ENCODE data around the gene OVAAL.
A peak's percentile ranks its signal among the peaks of the same experiment; 100 is the strongest.

The OVAAL gene
- total RNA-seq, result 0 reads per million in 2 donors

GRCh38 chr1:180558664-180559063 is at the start of gene OVAAL:
TSS of gene OVAAL (plus strand) at chr1:180558964.
- DNase-seq, result no peak

DNA sequence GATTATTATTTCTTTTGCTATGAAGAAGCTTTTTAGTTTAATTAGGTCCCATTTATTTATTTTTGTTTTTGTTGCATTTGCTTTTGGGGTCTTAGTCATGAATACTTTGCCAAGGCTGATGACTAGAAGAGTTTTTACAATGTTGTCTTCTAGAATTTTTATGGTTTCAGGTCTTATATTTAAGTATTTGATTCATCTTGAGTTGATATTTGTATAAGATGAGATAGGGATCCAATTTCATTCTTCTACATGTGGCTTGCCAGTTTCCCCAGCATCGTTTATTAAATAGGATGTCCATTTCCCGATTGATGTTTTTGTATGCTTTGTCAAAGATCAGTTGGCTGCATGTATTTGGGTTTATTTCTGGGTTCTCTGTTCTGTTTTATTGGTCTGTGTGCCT is 47.9 kb upstream of the OVAAL start:
- no peak for DNase-seq

DNA sequence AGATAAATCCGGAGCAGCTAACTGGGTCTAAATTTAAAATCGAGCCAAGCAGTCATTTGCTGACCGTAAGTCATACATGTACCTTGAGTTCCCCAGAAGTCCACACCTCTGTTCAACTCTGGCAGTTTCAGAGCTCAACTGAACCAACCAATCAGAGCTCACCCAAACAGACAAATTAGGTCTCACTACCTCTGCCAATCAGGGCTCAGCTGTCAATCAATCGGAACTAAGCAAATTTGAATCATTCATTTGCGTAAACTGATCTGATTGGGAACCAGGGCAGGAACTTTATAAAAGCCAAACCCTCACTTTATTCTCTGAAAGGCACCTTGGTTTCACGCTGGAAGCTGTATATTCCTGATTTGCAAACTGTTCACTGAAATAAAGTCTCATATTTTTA is 45.2 kb upstream of the OVAAL start:
- DNase-seq, result no peak

DNA sequence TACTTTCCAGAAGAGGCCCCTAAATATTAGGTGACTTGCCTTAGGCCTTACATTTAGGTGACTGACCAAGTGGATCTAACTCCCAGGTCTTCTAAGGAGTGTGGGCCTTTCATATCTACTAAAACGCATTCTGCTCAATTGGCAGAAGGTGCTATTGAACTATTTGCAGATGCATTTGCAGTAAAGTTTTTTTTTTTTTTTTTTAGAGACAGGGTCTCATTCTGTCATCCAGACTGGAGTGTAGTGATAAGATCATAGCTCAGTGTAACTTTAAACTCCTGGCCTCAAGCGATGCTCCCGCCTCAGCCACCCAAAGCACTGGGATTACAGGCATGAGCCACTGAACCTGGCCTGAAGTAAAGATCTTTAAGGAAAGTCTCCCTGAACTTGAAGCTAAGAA is 43.4 kb upstream of the OVAAL start:
- no peak for DNase-seq

GRCh38 chr1:180515857-180516388 is 42.8 kb upstream of the OVAAL start:
- peak in 4 of 5 experiments; percentile 23 to 68 (median 29) for DNase-seq

DNA sequence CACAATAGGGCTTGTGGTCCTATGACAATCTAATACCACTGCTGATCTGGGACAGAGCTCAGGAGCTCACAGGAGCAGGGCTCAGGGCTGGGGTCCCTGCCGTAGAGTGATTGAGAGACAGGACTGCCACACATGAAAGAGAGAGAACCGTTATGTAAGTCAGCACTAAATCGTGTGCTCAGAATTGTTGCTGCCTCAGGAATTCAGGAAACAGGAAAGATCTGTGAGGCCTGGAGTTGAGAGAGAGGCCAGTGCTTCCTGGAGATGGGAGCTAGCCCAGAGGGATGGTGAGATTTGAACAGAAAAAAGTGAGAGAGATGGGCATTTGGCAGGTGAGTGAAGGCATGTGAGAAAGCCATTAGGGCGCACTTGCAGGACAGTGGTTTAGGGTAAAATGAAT is 38.9 kb upstream of the OVAAL start:
- no peak for DNase-seq

GRCh38 chr1:180521474-180522212 is 37.1 kb upstream of the OVAAL start:
- DNase-seq, result no peak

- DNase-seq, result no peak
These were observed 36.6 kb upstream of the OVAAL start for GRCh38 chr1:180522213-180522515.

GRCh38 chr1:180524160-180524914 is 34.4 kb upstream of the OVAAL start:
- no peak for DNase-seq

- no peak for DNase-seq
These were observed 33.6 kb upstream of the OVAAL start for GRCh38 chr1:180524915-180525714.

- DNase-seq, result no peak
These were observed 33.1 kb upstream of the OVAAL start for GRCh38 chr1:180525715-180526039.

GRCh38 chr1:180527101-180527669 is 31.6 kb upstream of the OVAAL start:
- DNase-seq, result no peak

GRCh38 chr1:180528868-180529470 is 29.8 kb upstream of the OVAAL start:
- no peak for DNase-seq

DNA sequence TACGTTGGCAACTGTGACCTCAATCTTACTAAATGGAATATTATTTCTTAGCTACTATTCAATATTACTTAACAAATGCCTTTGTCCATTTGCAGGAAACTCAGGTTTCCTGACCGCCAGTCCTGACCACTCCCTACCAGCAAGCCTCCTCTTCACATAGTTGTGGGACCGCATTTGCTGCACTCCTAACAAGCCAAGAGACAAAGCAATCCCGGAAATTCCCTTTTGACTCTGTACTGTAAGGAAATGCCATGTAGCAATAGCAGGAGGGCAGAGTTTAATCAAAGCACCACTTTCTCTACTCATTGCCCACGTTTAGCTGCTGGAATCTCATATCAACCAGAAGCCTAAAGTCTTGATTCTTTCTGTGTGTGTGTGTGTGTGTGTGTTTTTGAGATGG is 28.3 kb upstream of the OVAAL start:
- no peak for DNase-seq

DNA sequence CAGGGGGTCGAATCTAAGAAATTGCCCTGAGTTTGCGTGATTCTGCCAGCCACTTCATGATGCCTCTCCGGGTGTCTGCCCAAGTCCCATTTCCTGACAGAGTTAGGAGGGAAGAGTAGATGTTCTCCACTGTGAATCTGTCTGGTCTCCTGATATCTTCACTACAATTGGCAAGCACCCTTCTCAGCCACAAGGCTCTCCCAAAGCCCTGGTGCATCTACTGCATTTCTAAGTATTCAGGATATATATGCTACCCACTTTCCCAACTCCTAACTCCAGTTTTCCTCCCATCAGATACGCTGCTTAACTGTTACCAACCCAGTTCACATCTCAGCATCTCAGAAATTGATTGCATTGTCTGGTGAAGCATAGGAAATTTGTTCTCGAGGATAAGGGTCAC is 25.9 kb upstream of the OVAAL start:
- DNase-seq, result no peak

DNA sequence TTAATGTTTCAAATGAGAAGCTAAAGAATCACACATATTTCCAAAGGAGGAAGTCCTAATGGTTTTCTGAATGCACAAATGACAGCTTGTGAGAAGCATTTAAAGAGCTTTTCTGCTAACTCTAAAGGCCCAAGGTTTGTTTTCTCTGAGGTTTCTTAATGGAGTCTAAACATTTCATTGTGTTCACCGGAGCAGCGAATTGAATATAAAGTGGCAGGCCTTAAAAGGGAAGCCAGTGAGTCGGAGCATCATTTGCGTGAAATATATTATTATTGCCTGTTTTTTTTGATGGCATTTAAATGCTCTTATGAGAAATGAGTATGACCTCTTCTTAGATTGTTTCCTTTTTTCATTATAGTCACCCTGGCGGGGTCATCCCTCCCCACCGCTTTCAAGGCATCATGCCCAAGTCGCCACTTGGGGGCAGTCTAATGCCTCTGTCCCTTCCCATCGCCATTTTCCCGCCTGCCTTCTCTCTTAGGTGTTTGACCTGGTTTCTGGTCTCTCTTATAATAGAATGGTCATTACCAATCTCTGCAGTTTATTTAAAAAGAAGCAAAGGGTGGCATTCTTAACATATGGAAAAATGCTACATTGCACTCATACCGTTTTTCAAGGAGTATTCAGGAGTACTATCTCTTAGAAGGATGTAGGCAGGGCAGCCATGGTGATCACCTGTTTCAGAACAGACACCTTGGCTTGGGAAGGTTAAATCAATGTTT is 25.3 kb upstream of the OVAAL start:
- DNase-seq, result peak in 3 of 5 experiments; percentile 30 to 63 (median 48)

GRCh38 chr1:180534214-180534613 is 24.6 kb upstream of the OVAAL start:
- no peak for DNase-seq

GRCh38 chr1:180535418-180535999 is 23.3 kb upstream of the OVAAL start:
- no peak for DNase-seq

DNA sequence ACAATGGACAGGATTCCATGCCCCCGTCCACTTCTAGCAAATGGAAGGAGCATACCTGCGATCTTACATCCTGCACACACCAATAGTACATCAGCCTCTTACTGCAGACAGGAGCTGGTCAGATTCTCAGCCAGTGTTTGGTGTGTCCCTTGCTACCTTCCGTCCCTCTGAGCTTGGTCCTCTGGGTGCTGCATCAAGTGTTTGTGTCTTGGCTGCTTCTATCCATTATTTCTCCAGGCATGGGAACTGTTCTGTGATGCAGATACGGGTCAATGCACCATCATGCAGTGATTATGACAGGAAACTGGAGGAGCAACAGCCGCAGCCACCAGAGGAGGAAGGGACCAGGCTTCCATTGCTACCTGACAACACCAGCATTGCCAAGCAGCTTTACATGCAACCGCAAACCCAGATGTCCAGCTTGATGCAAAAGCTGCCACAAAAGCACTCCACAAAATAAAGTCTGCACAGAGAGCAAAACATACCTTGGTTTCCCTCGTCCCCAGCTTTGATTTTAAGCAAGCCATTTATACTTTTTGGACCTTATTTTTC is 21.9 kb upstream of the OVAAL start:
- DNase-seq, result no peak

- no peak for DNase-seq
These were observed 19.6 kb upstream of the OVAAL start for GRCh38 chr1:180539136-180539535.
